Renal pelvis (tissue), 4 donors: Measurements from ENCODE around the gene FAM118A. TPM values are rescaled to one million over a fixed set of nuclear protein-coding genes. Genes with fewer than 3 reads are reported as not detected.
"Not testable (repeated sequence)": the region's sequence is repeated elsewhere in the genome, so short reads cannot be mapped to it uniquely, and the experiment has no call there.

ENCODE experiments used
- DNase-seq: peaks from one replicate; pipeline ENCODE4 v3.0.0-alpha.2; 2013
- polyA plus RNA-seq, 3 donors: library from polyadenylated mRNA; unstranded; fragments of 120-200 nt; gene quantifications; one replicate each; pipeline ENCODE4 v1.2.1, GENCODE V29; 2013; ENCODE audit not compliant: insufficient read length in 3 of 3

The FAM118A gene
- polyA plus RNA-seq, 3 donors = 18.0 to 134 (median 23.6) TPM

- no peak for DNase-seq
Measured at GRCh38 chr22:45328822-45329529, 19.2 kb downstream of the FAM118A start.

GRCh38 chr22:45329530-45329936 lies 19.8 kb downstream of the FAM118A start:
- no peak for DNase-seq

- no peak for DNase-seq
Measured at GRCh38 chr22:45330548-45330947, 20.8 kb downstream of the FAM118A start.

GRCh38 chr22:45331486-45331885 lies 21.8 kb downstream of the FAM118A start:
- no peak for DNase-seq

- DNase-seq = no peak
Measured at GRCh38 chr22:45332001-45332400, 22.3 kb downstream of the FAM118A start.

- DNase-seq = no peak
Measured at GRCh38 chr22:45334068-45334467, 24.3 kb downstream of the FAM118A start.

- no peak for DNase-seq
Measured at GRCh38 chr22:45334528-45334927, 24.8 kb downstream of the FAM118A start.

GRCh38 chr22:45335021-45335818 lies 25.5 kb downstream of the FAM118A start:
- no peak for DNase-seq

- no peak for DNase-seq
Measured at GRCh38 chr22:45335854-45336522, 26.3 kb downstream of the FAM118A start.

- DNase-seq = no peak
Measured at GRCh38 chr22:45336971-45337431, 27.3 kb downstream of the FAM118A start.

- no peak for DNase-seq
Measured at GRCh38 chr22:45337536-45337935, 27.8 kb downstream of the FAM118A start.

- DNase-seq = no peak
Measured at GRCh38 chr22:45338795-45339194, 29.1 kb downstream of the FAM118A start.

GRCh38 chr22:45340323-45340722 lies 30.6 kb downstream of the FAM118A start:
- DNase-seq = no peak

- no peak for DNase-seq
Measured at GRCh38 chr22:45341498-45341897, 31.8 kb downstream of the FAM118A start.

- no peak for DNase-seq
Measured at GRCh38 chr22:45343143-45343542, 33.4 kb downstream of the FAM118A start.

- no peak for DNase-seq
Measured at GRCh38 chr22:45344334-45344733, 34.6 kb downstream of the FAM118A start.

- no peak for DNase-seq
Measured at GRCh38 chr22:45349916-45350315, 40.2 kb downstream of the FAM118A start.

- DNase-seq = no peak
Measured at GRCh38 chr22:45351956-45352355, 42.2 kb downstream of the FAM118A start.

GRCh38 chr22:45352757-45353156 lies 43.0 kb downstream of the FAM118A start:
- DNase-seq = not testable (repeated sequence)

- no peak for DNase-seq
Measured at GRCh38 chr22:45353786-45354185, 44.1 kb downstream of the FAM118A start.

- DNase-seq = no peak
Measured at GRCh38 chr22:45357490-45357889, 47.8 kb downstream of the FAM118A start.

GRCh38 chr22:45358127-45358526 lies 48.4 kb downstream of the FAM118A start:
- no peak for DNase-seq

- no peak for DNase-seq
Measured at GRCh38 chr22:45359627-45360026, 49.9 kb downstream of the FAM118A start.
